GM23338 (cell line): ENCODE data around the gene LATS1. TPM values are rescaled to one million over a fixed set of nuclear protein-coding genes. Genes with fewer than 3 reads are reported as not detected.
"Not testable (repeated sequence)": the region's sequence is repeated elsewhere in the genome, so short reads cannot be mapped to it uniquely, and the experiment has no call there.

ENCODE experiments used
- ATAC-seq: fragments of 200-7000 bp; cut with Tn5 transposase; 3 replicates; pipeline ENCODE4 v1.9.1; 2020
- DNase-seq: peaks from one replicate; pipeline ENCODE4 v3.0.0-alpha.2; 2015; ENCODE audit warnings: low spot score
- H2AFZ ChIP-seq: fragments of 200-600 bp; sonication (generic); 2 replicates; pipeline ENCODE4 v1.8.0; 2016; ENCODE audit warnings: antibody characterized with exemption, mild to moderate bottlenecking, moderate library complexity
- H3F3A ChIP-seq: fragments of 200-600 bp; sonication (generic); replicated peaks from 2 replicates; pipeline ENCODE4 v1.8.0; 2017; ENCODE audit warnings: antibody characterized with exemption, mixed run types, low read depth
- H3K27ac ChIP-seq: fragments of 200-600 bp; sonication (generic); 2 replicates; pipeline ENCODE4 v1.6.1; 2016; ENCODE audit warnings: low read depth
- H3K27me3 ChIP-seq: fragments of 200-600 bp; sonication (generic); 2 replicates; pipeline ENCODE4 v1.8.0; 2016; ENCODE audit warnings: mild to moderate bottlenecking, mixed run types, moderate library complexity; ENCODE audit not compliant: insufficient read depth
- H3K36me3 ChIP-seq: fragments of 200-600 bp; sonication (generic); 2 replicates; pipeline ENCODE4 v1.8.0; 2016; ENCODE audit warnings: mild to moderate bottlenecking; ENCODE audit not compliant: insufficient read depth
- H3K4me1 ChIP-seq: fragments of 200-600 bp; sonication (generic); 2 replicates; pipeline ENCODE4 v1.8.0; 2016; ENCODE audit warnings: mild to moderate bottlenecking, moderate library complexity; ENCODE audit not compliant: insufficient read depth
- H3K4me2 ChIP-seq: fragments of 200-600 bp; sonication (generic); 2 replicates; pipeline ENCODE4 v1.7.1; 2017; ENCODE audit warnings: mixed run types
- H3K4me3 ChIP-seq: fragments of 200-600 bp; sonication (generic); 2 replicates; pipeline ENCODE4 v1.6.1; 2016; ENCODE audit warnings: mixed run types
- H3K79me2 ChIP-seq: fragments of 200-600 bp; sonication (generic); replicated peaks from 2 replicates; pipeline ENCODE4 v1.8.0; 2017; ENCODE audit warnings: mild to moderate bottlenecking; ENCODE audit not compliant: insufficient read depth
- H3K9me2 ChIP-seq: fragments of 200-600 bp; sonication (generic); 2 replicates; pipeline ENCODE4 v1.8.0; 2017; ENCODE audit not compliant: insufficient read depth
- H4K20me1 ChIP-seq: fragments of 200-600 bp; sonication (generic); replicated peaks from 2 replicates; pipeline ENCODE4 v1.8.0; 2017; ENCODE audit warnings: mild to moderate bottlenecking; ENCODE audit not compliant: insufficient read depth
- H3K27ac Mint-ChIP-seq: 2 replicates; pipeline ENCODE4 v1.8.0; 2020; ENCODE audit warnings: inconsistent platforms, mild to moderate bottlenecking, moderate library complexity, mixed read lengths
- H3K27me3 Mint-ChIP-seq: 3 replicates; pipeline ENCODE4 v1.8.0; 2022; ENCODE audit warnings: low read depth, mild to moderate bottlenecking, moderate library complexity, mixed read lengths, inconsistent platforms; ENCODE audit not compliant: insufficient read depth, poor library complexity
- H3K36me3 Mint-ChIP-seq: 3 replicates; pipeline ENCODE4 v1.8.0; 2021; ENCODE audit warnings: low read depth, mild to moderate bottlenecking, inconsistent platforms, moderate library complexity, mixed read lengths
- H3K4me1 Mint-ChIP-seq: 3 replicates; pipeline ENCODE4 v1.8.0; 2020; ENCODE audit warnings: mild to moderate bottlenecking, inconsistent platforms, mixed read lengths
- H3K4me3 Mint-ChIP-seq: 3 replicates; pipeline ENCODE4 v1.8.0; 2021; ENCODE audit warnings: moderate library complexity, mild to moderate bottlenecking, inconsistent platforms, mixed read lengths
- H3K9me3 Mint-ChIP-seq: 3 replicates; pipeline ENCODE4 v1.8.0; 2020; ENCODE audit warnings: moderate library complexity, mild to moderate bottlenecking, inconsistent platforms, mixed read lengths
- CREB1 ChIP-seq: fragments of 250-450 bp; sonication (Bioruptor Pico); IDR thresholded peaks from 2 replicates; pipeline ENCODE4 v1.5.0; 2020; ENCODE audit warnings: low read depth, mild to moderate bottlenecking, moderate library complexity
- EZH2 ChIP-seq: fragments of 200-600 bp; sonication (generic); IDR thresholded peaks from one replicate; pipeline ENCODE4 v1.8.0; 2017; ENCODE audit warnings: antibody characterized with exemption, mild to moderate bottlenecking, low read depth; ENCODE audit not compliant: unreplicated experiment
- EZH2phosphoT487 ChIP-seq: fragments of 200-600 bp; sonication (generic); IDR thresholded peaks from one replicate; pipeline ENCODE4 v1.8.1; 2018; ENCODE audit warnings: antibody characterized with exemption; ENCODE audit not compliant: unreplicated experiment
- JUNB ChIP-seq: IDR thresholded peaks from one replicate; pipeline ENCODE4 v1.6.1; 2016; ENCODE audit warnings: antibody characterized with exemption; ENCODE audit not compliant: unreplicated experiment
- NANOG ChIP-seq: IDR thresholded peaks from 2 replicates; pipeline ENCODE4 v1.6.1; 2016; ENCODE audit warnings: antibody characterized with exemption, borderline replicate concordance
- POLR2AphosphoS5 ChIP-seq: IDR thresholded peaks from 2 replicates; pipeline ENCODE4 v1.6.1; 2016; ENCODE audit warnings: antibody characterized with exemption, low read depth
- ZNF331 ChIP-seq: fragments of 250-450 bp; sonication (Bioruptor Pico); IDR thresholded peaks from 2 replicates; pipeline ENCODE4 v1.5.0; 2020; ENCODE audit warnings: low read depth, mild to moderate bottlenecking, moderate library complexity
- polyA plus RNA-seq: library from polyadenylated mRNA; unstranded; fragments of >200 nt; fragmentation: Nextera tagmentation; extraction: Ambion mirVana; gene quantifications from 2 replicates; pipeline ENCODE4 v1.2.1, GENCODE V29; 2016
- total RNA-seq: library from RNA; depleted of rRNA; stranded (reverse); fragments of >200 nt; shearing (Covaris generic); gene quantifications from 2 replicates; pipeline ENCODE4 v1.2.3, GENCODE V29; 2014
- TF ChIP-seq, protein P1 (sequence below), 2 experiments: fragments of 200-600 bp in 1 of 2; sonication (generic) in 1 of 2; conservative IDR thresholded peaks; 2 replicates each; pipeline versions ENCODE4 v1.5.1 to v1.6.1; 2016 to 2017; ENCODE audit warnings: antibody characterized with exemption in 2 of 2, low read depth in 2 of 2, mild to moderate bottlenecking in 2 of 2, moderate library complexity in 1 of 2

Gene LATS1
- total and polyA plus RNA-seq, 2 experiments from 2014 or later, result 7.5 to 18.8 TPM

DNA sequence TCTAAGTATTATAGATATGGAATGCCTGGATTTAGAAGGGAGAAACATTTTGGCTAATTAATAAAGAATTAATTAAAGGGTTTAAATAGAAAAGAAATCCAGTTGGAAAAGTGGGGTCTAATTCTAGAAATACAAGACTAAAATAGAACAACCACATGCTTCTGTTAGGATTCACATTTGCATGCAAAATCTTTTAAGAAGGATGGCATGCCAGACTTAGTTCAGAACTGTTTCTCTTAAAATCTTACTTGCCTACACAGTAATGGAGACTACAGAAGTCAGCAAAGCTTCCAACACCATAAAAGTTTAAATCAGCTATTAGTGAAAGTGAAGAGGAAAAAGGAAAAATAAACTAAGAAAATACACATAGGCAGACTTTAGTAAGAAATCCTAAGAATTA lies 36.7 kb downstream of the LATS1 start (continued):
- TF ChIP-seq, protein P1, sequence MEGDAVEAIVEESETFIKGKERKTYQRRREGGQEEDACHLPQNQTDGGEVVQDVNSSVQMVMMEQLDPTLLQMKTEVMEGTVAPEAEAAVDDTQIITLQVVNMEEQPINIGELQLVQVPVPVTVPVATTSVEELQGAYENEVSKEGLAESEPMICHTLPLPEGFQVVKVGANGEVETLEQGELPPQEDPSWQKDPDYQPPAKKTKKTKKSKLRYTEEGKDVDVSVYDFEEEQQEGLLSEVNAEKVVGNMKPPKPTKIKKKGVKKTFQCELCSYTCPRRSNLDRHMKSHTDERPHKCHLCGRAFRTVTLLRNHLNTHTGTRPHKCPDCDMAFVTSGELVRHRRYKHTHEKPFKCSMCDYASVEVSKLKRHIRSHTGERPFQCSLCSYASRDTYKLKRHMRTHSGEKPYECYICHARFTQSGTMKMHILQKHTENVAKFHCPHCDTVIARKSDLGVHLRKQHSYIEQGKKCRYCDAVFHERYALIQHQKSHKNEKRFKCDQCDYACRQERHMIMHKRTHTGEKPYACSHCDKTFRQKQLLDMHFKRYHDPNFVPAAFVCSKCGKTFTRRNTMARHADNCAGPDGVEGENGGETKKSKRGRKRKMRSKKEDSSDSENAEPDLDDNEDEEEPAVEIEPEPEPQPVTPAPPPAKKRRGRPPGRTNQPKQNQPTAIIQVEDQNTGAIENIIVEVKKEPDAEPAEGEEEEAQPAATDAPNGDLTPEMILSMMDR (conservative IDR thresholded peaks at IDR 0.05; ENCODE audit: low read depth in 2 of 2), result no peak
- TF ChIP-seq POLR2AphosphoS5 (no peak), CREB1 (CRISPR knock-in tag) (no peak)

DNA sequence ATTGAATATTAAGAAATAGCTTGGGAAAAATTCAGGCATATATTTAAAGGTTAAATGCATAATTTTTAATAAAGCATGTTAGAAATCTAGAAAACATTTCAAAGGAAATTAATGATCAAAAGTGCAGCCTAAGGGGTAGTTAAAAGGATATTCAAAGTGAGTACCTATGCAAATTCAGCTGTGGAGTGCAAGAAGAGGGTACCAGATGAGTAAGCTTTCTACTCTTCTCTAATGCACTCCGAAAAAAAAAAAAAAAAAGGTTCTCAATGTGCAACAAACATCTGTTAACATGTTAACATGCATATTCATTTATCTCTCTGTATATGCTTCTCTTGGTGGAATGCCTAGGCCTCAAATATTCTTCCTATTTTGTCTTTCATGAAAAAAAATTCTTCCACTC lies 37.4 kb downstream of the LATS1 start:
- Histone ChIP-seq H3K9me2 (no peaks in the 10 kb centered on the region), H3K4me1 (no peaks in the 10 kb centered on the region), H4K20me1 (peaks cover 12% of the 10 kb centered on the region; the same call in 1 of the 2 replicates), H3K4me2 (no peak overlapping the region), H3K36me3 (peaks cover 24% of the 10 kb centered on the region), H3K27ac (no peak overlapping the region), H3K79me2 (peaks cover 16% of the 10 kb centered on the region), H3K27me3 (no peaks in the 10 kb centered on the region), H2AFZ (no peak overlapping the region), H3F3A (no peaks in the 10 kb centered on the region), H3K4me3 (no peak overlapping the region)
- Mint-ChIP-seq H3K4me1 (no peaks in the 10 kb centered on the region), H3K27ac (no peak overlapping the region), H3K4me3 (no peak overlapping the region), H3K27me3 (peaks cover 2% of the 10 kb centered on the region), H3K36me3 (peaks cover 40% of the 10 kb centered on the region), H3K9me3 (no peaks in the 10 kb centered on the region)
- no peak for TF ChIP-seq JUNB
- TF ChIP-seq NANOG, result no peak
- TF ChIP-seq POLR2AphosphoS5, result no peak
- TF ChIP-seq, protein P1 (conservative IDR thresholded peaks at IDR 0.05; ENCODE audit: low read depth in 2 of 2), result no peak
- TF ChIP-seq EZH2, result no peak
- no peak for TF ChIP-seq ZNF331
- no peak for TF ChIP-seq EZH2phosphoT487
- DNase-seq (no peak), ATAC-seq (no peak)

DNA sequence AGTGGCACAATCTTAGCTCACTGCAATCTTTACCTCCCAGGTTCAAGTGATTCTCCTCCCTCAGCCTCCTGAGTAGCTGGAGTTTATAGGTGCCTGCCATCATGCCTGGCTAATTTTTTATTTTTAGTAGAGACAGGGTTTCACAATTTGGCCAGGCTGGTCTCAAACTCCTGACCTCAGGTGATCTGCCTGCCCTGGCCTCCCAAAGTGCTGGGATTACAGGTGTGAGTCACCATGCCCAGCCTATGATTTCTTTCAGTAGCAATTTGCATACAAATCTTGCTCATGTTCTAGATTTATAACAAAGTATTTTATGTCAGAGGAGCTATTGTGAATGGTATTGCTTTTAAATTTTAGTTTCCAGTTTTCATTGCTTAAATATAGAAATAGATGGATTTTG lies 45.6 kb downstream of the LATS1 start:
- not testable (repeated sequence) for ATAC-seq, H3K9me3 Mint-ChIP-seq, H3K4me1 ChIP-seq, H3K27ac ChIP-seq, DNase-seq, H3K4me3 Mint-ChIP-seq, H3K79me2 ChIP-seq, H3F3A ChIP-seq, H2AFZ ChIP-seq, H3K27ac Mint-ChIP-seq, H3K27me3 Mint-ChIP-seq, H3K27me3 ChIP-seq, H3K4me3 ChIP-seq, H3K4me1 Mint-ChIP-seq, H3K4me2 ChIP-seq, H3K9me2 ChIP-seq, H4K20me1 ChIP-seq
- H3K36me3 ChIP-seq, result peaks cover 27% of the 10 kb centered on the region
- peaks cover 65% of the 10 kb centered on the region for H3K36me3 Mint-ChIP-seq
